ENCODE measurements around the gene ADGRG1.
"Not testable (repeated sequence)": the region's sequence is repeated elsewhere in the genome, so short reads cannot be mapped to it uniquely, and the experiment has no call there.

The ADGRG1 gene

GRCh38 chr16:57668630-57669475 lies 40.4 kb downstream of the ADGRG1 start:
- no peak overlapping the region for H3K4me3 ChIP-seq (ENCODE audit: low read depth in 1 of 2, low read length in 2 of 2)
- no peaks in the 10 kb centered on the region for H3K9me3 ChIP-seq (ENCODE audit: insufficient read depth, low read length, severe bottlenecking)
- H3K4me2 ChIP-seq (ENCODE audit: insufficient read depth, low read length), result no peak overlapping the region
- ATAC-seq (ENCODE audit: insufficient read depth, low read depth), result peak; percentile 9; the same call in 1 of the 3 replicates
- no peak for TF ChIP-seq CTCF (IDR thresholded peaks at IDR 0.05; ENCODE audit: borderline replicate concordance, extremely low read depth, low read length, poor library complexity, severe bottlenecking)
- TF ChIP-seq EZH2 (IDR thresholded peaks at IDR 0.05; ENCODE audit: borderline replicate concordance, low read depth, low read length, severe bottlenecking), result no peak
- no peak overlapping the region for H3K27ac ChIP-seq (ENCODE audit: low read length)
- DNase-seq, result no peak
- H4K20me1 ChIP-seq (ENCODE audit: insufficient read depth, low read length), result no peaks in the 10 kb centered on the region
- no peak overlapping the region for H2AFZ ChIP-seq (ENCODE audit: low read depth, low read length)
- H3K36me3 ChIP-seq (ENCODE audit: insufficient read depth, low read length), result no peaks in the 10 kb centered on the region
- peaks cover 14% of the 10 kb centered on the region for H3K27me3 ChIP-seq (ENCODE audit: insufficient read depth, low read length, poor library complexity)
- no peaks in the 10 kb centered on the region for H3K4me1 ChIP-seq (ENCODE audit: insufficient read depth, low read length)
- H3K79me2 ChIP-seq (ENCODE audit: insufficient read depth, low read length), result no peaks in the 10 kb centered on the region
- H3K9ac ChIP-seq (ENCODE audit: low read depth, low read length), result no peak overlapping the region

- no peak overlapping the region for H2AFZ ChIP-seq (ENCODE audit: low read depth, low read length)
- no peaks in the 10 kb centered on the region for H3K4me1 ChIP-seq (ENCODE audit: insufficient read depth, low read length)
- H4K20me1 ChIP-seq (ENCODE audit: insufficient read depth, low read length), result no peaks in the 10 kb centered on the region
- no peak overlapping the region for H3K4me3 ChIP-seq (ENCODE audit: low read depth in 1 of 2, low read length in 2 of 2)
- H3K27ac ChIP-seq (ENCODE audit: low read length), result no peak overlapping the region
- no peak overlapping the region for H3K9ac ChIP-seq (ENCODE audit: low read depth, low read length)
- H3K27me3 ChIP-seq (ENCODE audit: insufficient read depth, low read length, poor library complexity), result peaks cover 14% of the 10 kb centered on the region
- DNase-seq (no peak), ATAC-seq (ENCODE audit: insufficient read depth, low read depth) (0 out of 3 replicates have a peak, but pooled peaks have one; percentile 12)
- H3K36me3 ChIP-seq (ENCODE audit: insufficient read depth, low read length), result no peaks in the 10 kb centered on the region
- TF ChIP-seq CTCF (IDR thresholded peaks at IDR 0.05; ENCODE audit: borderline replicate concordance, extremely low read depth, low read length, poor library complexity, severe bottlenecking) (no peak), EZH2 (IDR thresholded peaks at IDR 0.05; ENCODE audit: borderline replicate concordance, low read depth, low read length, severe bottlenecking) (no peak)
- H3K9me3 ChIP-seq (ENCODE audit: insufficient read depth, low read length, severe bottlenecking), result no peaks in the 10 kb centered on the region
- H3K79me2 ChIP-seq (ENCODE audit: insufficient read depth, low read length), result no peaks in the 10 kb centered on the region
- no peak overlapping the region for H3K4me2 ChIP-seq (ENCODE audit: insufficient read depth, low read length)
These were observed 41.2 kb downstream of the ADGRG1 start for GRCh38 chr16:57669476-57670162.

GRCh38 chr16:57670196-57670595 lies 41.8 kb downstream of the ADGRG1 start:
- H3K9ac ChIP-seq (ENCODE audit: low read depth, low read length), result no peak overlapping the region
- no peaks in the 10 kb centered on the region for H4K20me1 ChIP-seq (ENCODE audit: insufficient read depth, low read length)
- no peaks in the 10 kb centered on the region for H3K9me3 ChIP-seq (ENCODE audit: insufficient read depth, low read length, severe bottlenecking)
- no peak overlapping the region for H3K4me3 ChIP-seq (ENCODE audit: low read depth in 1 of 2, low read length in 2 of 2)
- TF ChIP-seq EZH2 (IDR thresholded peaks at IDR 0.05; ENCODE audit: borderline replicate concordance, low read depth, low read length, severe bottlenecking) (no peak), CTCF (IDR thresholded peaks at IDR 0.05; ENCODE audit: borderline replicate concordance, extremely low read depth, low read length, poor library complexity, severe bottlenecking) (no peak)
- peaks cover 14% of the 10 kb centered on the region for H3K27me3 ChIP-seq (ENCODE audit: insufficient read depth, low read length, poor library complexity)
- DNase-seq (no peak), ATAC-seq (ENCODE audit: insufficient read depth, low read depth) (no peak)
- H3K4me2 ChIP-seq (ENCODE audit: insufficient read depth, low read length), result no peak overlapping the region
- no peaks in the 10 kb centered on the region for H3K4me1 ChIP-seq (ENCODE audit: insufficient read depth, low read length)
- no peak overlapping the region for H3K27ac ChIP-seq (ENCODE audit: low read length)
- H3K79me2 ChIP-seq (ENCODE audit: insufficient read depth, low read length), result no peaks in the 10 kb centered on the region
- no peak overlapping the region for H2AFZ ChIP-seq (ENCODE audit: low read depth, low read length)
- H3K36me3 ChIP-seq (ENCODE audit: insufficient read depth, low read length), result no peaks in the 10 kb centered on the region

- H4K20me1 ChIP-seq (ENCODE audit: insufficient read depth, low read length); DNase-seq; H3K79me2 ChIP-seq (ENCODE audit: insufficient read depth, low read length); ATAC-seq (ENCODE audit: insufficient read depth, low read depth); H3K4me1 ChIP-seq (ENCODE audit: insufficient read depth, low read length); H3K9ac ChIP-seq (ENCODE audit: low read depth, low read length); H3K9me3 ChIP-seq (ENCODE audit: insufficient read depth, low read length, severe bottlenecking); H3K27ac ChIP-seq (ENCODE audit: low read length); H3K36me3 ChIP-seq (ENCODE audit: insufficient read depth, low read length); H3K4me2 ChIP-seq (ENCODE audit: insufficient read depth, low read length); H3K4me3 ChIP-seq (ENCODE audit: low read depth in 1 of 2, low read length in 2 of 2); H2AFZ ChIP-seq (ENCODE audit: low read depth, low read length): not testable (repeated sequence)
- H3K27me3 ChIP-seq (ENCODE audit: insufficient read depth, low read length, poor library complexity), result peaks cover 14% of the 10 kb centered on the region
These were observed 43.0 kb downstream of the ADGRG1 start for GRCh38 chr16:57671451-57671850.

Data from DND-41 (cell line).